SK-N-SH (cell line): ENCODE data around the gene RPL19. TPM values are rescaled to one million over a fixed set of nuclear protein-coding genes. Genes with fewer than 3 reads are reported as not detected.
A peak's percentile ranks its signal among the peaks of the same experiment; 100 is the strongest.

Source experiments
- CTCF ChIA-PET: fragments of 300-600, 350-600 bp; formaldehyde crosslinking; extraction: SDS; loops from one replicate; lab custom pipeline; 2021; lab: Yijun Ruan, JAX
- POLR2A ChIA-PET: fragments of 350-600 bp; sonication (Branson Sonifier 250); formaldehyde crosslinking; extraction: SDS; loops from one replicate; lab custom pipeline; 2020; ENCODE audit warnings: antibody characterized with exemption, inconsistent platforms; lab: Yijun Ruan, JAX
- DNase-seq: peaks from one replicate; pipeline ENCODE4 v3.0.0; 2012
- H2AFZ ChIP-seq: fragments of 200-600 bp; sonication (generic); 2 replicates; pipeline ENCODE4 v1.8.1; 2016; ENCODE audit warnings: antibody characterized with exemption, mild to moderate bottlenecking, low read depth
- H3F3A ChIP-seq: fragments of 200-600 bp; sonication (generic); replicated peaks from 2 replicates; pipeline ENCODE3; 2016; ENCODE audit warnings: antibody characterized with exemption, mild to moderate bottlenecking; ENCODE audit not compliant: insufficient read depth
- H3K27ac ChIP-seq, 2 experiments: fragments of 200-500 bp in 1 of 2; fragments of 200-600 bp in 1 of 2; sonication (Bioruptor generic) in 1 of 2; sonication (generic), shearing (Covaris generic) in 1 of 2; 2 replicates each; pipeline versions ENCODE4 v1.5.1 to v1.6.1; 2014 to 2016; ENCODE audit warnings: low read depth in 2 of 2, inconsistent platforms in 1 of 2, low read length in 1 of 2, mild to moderate bottlenecking in 1 of 2, mixed read lengths in 1 of 2
- H3K27me3 ChIP-seq: fragments of 200-600 bp; sonication (generic), shearing (Covaris generic); 2 replicates; pipeline ENCODE4 v1.6.1; 2016; ENCODE audit warnings: mixed run types; ENCODE audit not compliant: insufficient read depth
- H3K36me3 ChIP-seq, 2 experiments: fragments of 200-500 bp in 1 of 2; fragments of 200-600 bp in 1 of 2; sonication (Bioruptor generic) in 1 of 2; sonication (generic) in 1 of 2; replicated peaks in 1 of 2; 2 replicates each; pipeline versions ENCODE3 to v1.5.1; 2014 to 2016; ENCODE audit warnings: low read length in 1 of 2, mild to moderate bottlenecking in 1 of 2; ENCODE audit not compliant: insufficient read depth in 2 of 2, control insufficient read depth in 1 of 2
- H3K4me1 ChIP-seq, 2 experiments: fragments of 200-500 bp in 1 of 2; fragments of 200-600 bp in 1 of 2; sonication (Bioruptor generic) in 1 of 2; sonication (generic), shearing (Covaris generic) in 1 of 2; 2 replicates each; pipeline versions ENCODE4 v1.5.1 to v1.6.1; 2014 to 2016; ENCODE audit warnings: low read depth in 1 of 2, low read length in 1 of 2, mixed run types in 1 of 2; ENCODE audit not compliant: insufficient read depth in 2 of 2, control insufficient read depth in 1 of 2
- H3K4me2 ChIP-seq: fragments of 200-600 bp; sonication (generic), shearing (Covaris generic); 2 replicates; pipeline ENCODE4 v1.6.1; 2017; ENCODE audit warnings: mixed run types
- H3K4me3 ChIP-seq, 2 experiments: fragments of 200-500 bp in 1 of 2; fragments of 200-600 bp in 1 of 2; sonication (Bioruptor generic) in 1 of 2; sonication (generic), shearing (Covaris generic) in 1 of 2; 2 replicates each; pipeline versions ENCODE4 v1.5.1 to v1.8.1; 2014 to 2016; ENCODE audit warnings: low read depth in 2 of 2, inconsistent platforms in 1 of 2, low read length in 1 of 2, mild to moderate bottlenecking in 1 of 2, mixed read lengths in 1 of 2, moderate library complexity in 1 of 2
- H3K79me2 ChIP-seq: fragments of 200-600 bp; sonication (generic); 2 replicates; pipeline ENCODE4 v1.8.1; 2017; ENCODE audit warnings: mild to moderate bottlenecking; ENCODE audit not compliant: insufficient read depth
- H3K9ac ChIP-seq: fragments of 200-600 bp; sonication (generic); 2 replicates; pipeline ENCODE4 v1.6.1; 2017; ENCODE audit warnings: mixed run types
- H3K9me2 ChIP-seq: fragments of 200-600 bp; sonication (generic); 2 replicates; pipeline ENCODE4 v1.6.1; 2017; ENCODE audit warnings: mixed run types
- H3K9me3 ChIP-seq: fragments of 200-600 bp; sonication (generic); 2 replicates; pipeline ENCODE4 v1.6.1; 2017; ENCODE audit warnings: mixed run types, mild to moderate bottlenecking, moderate library complexity
- H4K20me1 ChIP-seq: fragments of 200-600 bp; sonication (generic); 2 replicates; pipeline ENCODE4 v1.6.1; 2017; ENCODE audit warnings: mild to moderate bottlenecking, mixed run types; ENCODE audit not compliant: insufficient read depth
- CHD2 ChIP-seq: fragments of 150-350 bp; IDR thresholded peaks from 2 replicates; pipeline ENCODE4 v1.6.1; 2018; ENCODE audit warnings: low read length; ENCODE audit not compliant: partially characterized antibody
- CTCF ChIP-seq: fragments of 200-600 bp; sonication (generic); IDR thresholded peaks from 2 replicates; pipeline ENCODE4 v1.6.1; 2017; ENCODE audit warnings: antibody characterized with exemption, mild to moderate bottlenecking, moderate library complexity
- ELF1 ChIP-seq: IDR thresholded peaks from 2 replicates; pipeline ENCODE4 v1.4.0; 2012
- EZH2phosphoT487 ChIP-seq: fragments of 200-600 bp; sonication (generic); IDR thresholded peaks from 2 replicates; pipeline ENCODE4 v1.6.1; 2017; ENCODE audit warnings: low read depth, mixed run types, mild to moderate bottlenecking, antibody characterized with exemption, moderate library complexity, borderline replicate concordance
- FOSL2 ChIP-seq: IDR thresholded peaks from 2 replicates; pipeline ENCODE4 v1.4.0; 2012; ENCODE audit warnings: low read depth, mild to moderate bottlenecking, moderate library complexity, borderline replicate concordance
- IRF3 ChIP-seq: fragments of 150-350 bp; IDR thresholded peaks from 2 replicates; pipeline ENCODE4 v1.6.1; 2016; ENCODE audit warnings: mild to moderate bottlenecking, low read depth, low read length
- JUND ChIP-seq: IDR thresholded peaks from 2 replicates; pipeline ENCODE4 v1.4.0; 2012
- RAD21 ChIP-seq: IDR thresholded peaks from 2 replicates; pipeline ENCODE4 v1.6.1; 2012; ENCODE audit warnings: mild to moderate bottlenecking, low read length
- RCOR1 ChIP-seq: fragments of 150-350 bp; IDR thresholded peaks from 2 replicates; pipeline ENCODE4 v1.6.1; 2017; ENCODE audit warnings: antibody characterized with exemption, low read length
- RFX5 ChIP-seq: IDR thresholded peaks from 2 replicates; pipeline ENCODE4 v1.6.1; 2012; ENCODE audit warnings: mild to moderate bottlenecking, improper control_type of control experiment, low read length
- RXRA ChIP-seq: IDR thresholded peaks from 2 replicates; pipeline ENCODE4 v1.4.0; 2012; ENCODE audit warnings: low read depth, mild to moderate bottlenecking, borderline replicate concordance
- SMC3 ChIP-seq: IDR thresholded peaks from 2 replicates; pipeline ENCODE4 v1.6.1; 2012; ENCODE audit warnings: low read depth, low read length, improper control_type of control experiment
- TEAD4 ChIP-seq: IDR thresholded peaks from 2 replicates; pipeline ENCODE4 v1.4.0; 2012; ENCODE audit warnings: mild to moderate bottlenecking, borderline replicate concordance; ENCODE audit not compliant: insufficient read depth
- YY1 ChIP-seq: IDR thresholded peaks from 2 replicates; pipeline ENCODE4 v1.4.0; 2012; ENCODE audit warnings: low read depth, mild to moderate bottlenecking
- ZBTB33 ChIP-seq: IDR thresholded peaks from 2 replicates; pipeline ENCODE4 v1.4.0; 2012; ENCODE audit warnings: low read depth, borderline replicate concordance
- WGBS: methylation state at CpG from one replicate; pipeline ENCODE4 v1.1.6; 2017; ENCODE audit warnings: low lambda C conversion rate; 5-methylcytosine and 5-hydroxymethylcytosine counted together
- polyA plus RNA-seq, 3 experiments: library from polyadenylated mRNA; depleted of rRNA; stranded (reverse); fragments of >200 nt; gene quantifications; 2 replicates each; pipeline ENCODE4 v1.2.3, GENCODE V29; 2012

RPL19 gene
- polyA plus RNA-seq, 1 of the 3 experiments (the other 2 are of a cell fraction), result 3,473 TPM

- no peak for TF ChIP-seq ZBTB33
- no peak for TF ChIP-seq TEAD4
- no peak for TF ChIP-seq ELF1
- no peak for TF ChIP-seq RAD21
- no peak for TF ChIP-seq FOSL2
- no peak for TF ChIP-seq RFX5
- no peak for TF ChIP-seq RXRA
- no peak for TF ChIP-seq JUND
- TF ChIP-seq YY1, result no peak
These were observed 31.0 kb downstream of the RPL19 start (continued) for GRCh38 chr17:39231091-39231561.

GRCh38 chr17:39231591-39232551 is 31.8 kb downstream of the RPL19 start:
- peak overlapping the region; percentile 9; the same call in 1 of the 2 replicates for H2AFZ ChIP-seq
- ChIA-PET POLR2A (interaction anchor here (2.4 to 2.9 kb wide), 2 partner anchors 25 to 32 kb away, joined by 11 read pairs; partner anchors contain the start of gene RPL19), CTCF (interaction anchor here (0.5 to 22.6 kb wide), 20 partner anchors 9 to 390 kb away, joined by 3 to 781 read pairs (median 4); partner anchors contain the start of genes CACNB1 and RPL19)
- no peaks in the 10 kb centered on the region for H3K79me2 ChIP-seq
- peak; percentile 86 for DNase-seq
- no peaks in the 10 kb centered on the region for H4K20me1 ChIP-seq
- TF ChIP-seq RAD21 (peak; percentile 65), JUND (no peak), SMC3 (peak; percentile 49), EZH2phosphoT487 (no peak), CTCF (peak; percentile 74), RXRA (no peak), IRF3 (no peak), CHD2 (peak; percentile 15), RCOR1 (0 out of 2 replicates have a peak, but pooled peaks have one; percentile 12)
- 0 out of 2 replicates have a peak overlapping the region, but pooled peaks have one; percentile 0 for H3K4me2 ChIP-seq
- WGBS, result 31% methylated on average over 16 of the region's 22 CpGs
- no peaks in the 10 kb centered on the region for H3F3A ChIP-seq
- H3K4me1 ChIP-seq, result peaks cover 8 to 21% of the 10 kb centered on the region in 2 experiments; a peak in 2 of 4 replicates
- no peaks in the 10 kb centered on the region for H3K36me3 ChIP-seq
- H3K27ac ChIP-seq, result no peak overlapping the region; a peak in 1 of 4 replicates
- no peak overlapping the region for H3K9ac ChIP-seq
- no peaks in the 10 kb centered on the region for H3K9me3 ChIP-seq
- no peaks in the 10 kb centered on the region for H3K9me2 ChIP-seq
- peak overlapping the region in 1 of 2 experiments; percentile 1; a peak in 1 of 4 replicates for H3K4me3 ChIP-seq
- no peaks in the 10 kb centered on the region for H3K27me3 ChIP-seq
